K562 (cell line): ENCODE results near the gene MARK2.

Experiments
- EZH2 ChIP-seq: IDR thresholded peaks from 2 replicates; pipeline ENCODE4 v1.6.1; 2012; ENCODE audit warnings: low read depth, mild to moderate bottlenecking, inconsistent platforms, low read length, borderline replicate concordance
- GATA2 ChIP-seq: sonication (generic); formaldehyde crosslinking; IDR thresholded peaks from 2 replicates; pipeline ENCODE4 v1.4.0; 2020; ENCODE audit warnings: mild to moderate bottlenecking, missing genetic modification reagents
- MYBL2 ChIP-seq, 2 experiments: fragments of 450-650 bp in 1 of 2; sonication (generic) in 1 of 2; formaldehyde crosslinking in 1 of 2; IDR thresholded peaks; 2 replicates each; pipeline versions ENCODE4 v1.6.1 to v1.8.1; 2017 to 2022; ENCODE audit warnings: borderline replicate concordance in 1 of 2, inconsistent platforms in 1 of 2, low read depth in 1 of 2, mild to moderate bottlenecking in 1 of 2, missing genetic modification reagents in 1 of 2, moderate library complexity in 1 of 2
- ZFX ChIP-seq: sonication (generic); formaldehyde crosslinking; IDR thresholded peaks from 2 replicates; pipeline ENCODE4 v1.8.0; 2022; ENCODE audit warnings: mild to moderate bottlenecking, missing genetic modification reagents, moderate library complexity
- ZNF318 ChIP-seq, 2 experiments: fragments of 450-650 bp; IDR thresholded peaks; 2 replicates each; pipeline ENCODE4 v1.6.1; 2016; ENCODE audit warnings: mild to moderate bottlenecking in 2 of 2, borderline replicate concordance in 1 of 2, low read depth in 1 of 2, moderate library complexity in 1 of 2

- TF ChIP-seq EZH2 = no peak
- no peak for TF ChIP-seq MYBL2 (IDR thresholded peaks at IDR 0.05; ENCODE audit: low read depth)
- TF ChIP-seq MYBL2 (CRISPR knock-in tag; IDR thresholded peaks at IDR 0.05; ENCODE audit: borderline replicate concordance) = no peak
- no peak for TF ChIP-seq ZNF318 (IDR thresholded peaks at IDR 0.05; ENCODE audit: borderline replicate concordance in 1 of 2, low read depth in 1 of 2)
- no peak for TF ChIP-seq GATA2 (CRISPR knock-in tag)
- no peak for TF ChIP-seq ZFX (CRISPR knock-in tag)
Observed at GRCh38 chr11:63906087-63906486, 67.2 kb downstream of the MARK2 start.
